ENCODE measurements around the gene RPH3AL. TPM values are rescaled to one million over a fixed set of nuclear protein-coding genes. Genes with fewer than 3 reads are reported as not detected.

Gene RPH3AL
- total RNA-seq, 2 experiments from 2014 or later, result 1.7 to 3.0 TPM

GRCh38 chr17:312476-313148 lies 40.0 kb downstream of the RPH3AL start:
- no peak for DNase-seq
- POLR2A ChIA-PET, result interaction anchor here (0.6 kb wide), 1 partner anchor 429 kb away, joined by 3 read pairs; no protein-coding TSS in a partner anchor
- no peak overlapping the region for H3K27ac Mint-ChIP-seq
- no peaks in the 10 kb centered on the region for H3K36me3 Mint-ChIP-seq
- H3K9me3 Mint-ChIP-seq, result peaks cover 4% of the 10 kb centered on the region
- no peaks in the 10 kb centered on the region for H3K4me1 Mint-ChIP-seq (ENCODE audit: low read depth)
- intact Hi-C loops (cut with micrococcal nuclease), result no loop called here
- CTCF ChIA-PET, result no interaction called here
- H3K4me3 Mint-ChIP-seq, result no peak overlapping the region
- no peaks in the 10 kb centered on the region for H3K27me3 Mint-ChIP-seq

- Mint-ChIP-seq H3K9me3 (peaks cover 4% of the 10 kb centered on the region), H3K4me1 (ENCODE audit: low read depth) (no peaks in the 10 kb centered on the region)
- POLR2A ChIA-PET, result no interaction called here
Observed at GRCh38 chr17:311119-311782, 41.4 kb downstream of the RPH3AL start.

GRCh38 chr17:310111-311010 lies 42.2 kb downstream of the RPH3AL start:
- CTCF ChIA-PET, result no interaction called here
- POLR2A ChIA-PET, result no interaction called here
- Mint-ChIP-seq H3K27me3 (no peaks in the 10 kb centered on the region), H3K36me3 (no peaks in the 10 kb centered on the region), H3K4me3 (no peak overlapping the region), H3K9me3 (peaks cover 4% of the 10 kb centered on the region), H3K27ac (no peak overlapping the region), H3K4me1 (ENCODE audit: low read depth) (no peaks in the 10 kb centered on the region)
- DNase-seq, result no peak
- intact Hi-C loops (cut with micrococcal nuclease), result no loop called here

More at GRCh38 chr17:311119-311782, 41.4 kb downstream of the RPH3AL start:
- Mint-ChIP-seq H3K27me3 (no peaks in the 10 kb centered on the region), H3K27ac (no peak overlapping the region), H3K4me3 (no peak overlapping the region), H3K36me3 (no peaks in the 10 kb centered on the region)
- no peak for DNase-seq
- CTCF ChIA-PET, result no interaction called here
- intact Hi-C loops (cut with micrococcal nuclease), result no loop called here

GRCh38 chr17:309361-309888 lies 43.2 kb downstream of the RPH3AL start:
- H3K27me3 Mint-ChIP-seq, result no peaks in the 10 kb centered on the region
- no peaks in the 10 kb centered on the region for H3K4me1 Mint-ChIP-seq (ENCODE audit: low read depth)
- ChIA-PET POLR2A (no interaction called here), CTCF (no interaction called here)
- intact Hi-C loops (cut with micrococcal nuclease), result no loop called here
- H3K4me3 Mint-ChIP-seq, result no peak overlapping the region
- peaks cover under 1% of the 10 kb centered on the region for H3K9me3 Mint-ChIP-seq
- peak; percentile 15 for DNase-seq
- H3K27ac Mint-ChIP-seq, result no peak overlapping the region
- no peaks in the 10 kb centered on the region for H3K36me3 Mint-ChIP-seq

- H3K4me3 Mint-ChIP-seq, result no peak overlapping the region
- no peak for DNase-seq
- H3K36me3 Mint-ChIP-seq, result no peaks in the 10 kb centered on the region
- intact Hi-C loops (cut with micrococcal nuclease), result no loop called here
- H3K27ac Mint-ChIP-seq, result no peak overlapping the region
- H3K4me1 Mint-ChIP-seq (ENCODE audit: low read depth), result no peaks in the 10 kb centered on the region
- POLR2A ChIA-PET, result no interaction called here
- no peaks in the 10 kb centered on the region for H3K9me3 Mint-ChIP-seq
- CTCF ChIA-PET, result no interaction called here
- peaks cover 2% of the 10 kb centered on the region for H3K27me3 Mint-ChIP-seq
Observed at GRCh38 chr17:307741-308507, 44.7 kb downstream of the RPH3AL start.

GRCh38 chr17:307295-307691 lies 45.3 kb downstream of the RPH3AL start:
- Mint-ChIP-seq H3K9me3 (no peaks in the 10 kb centered on the region), H3K4me1 (ENCODE audit: low read depth) (no peaks in the 10 kb centered on the region), H3K27ac (no peak overlapping the region), H3K36me3 (no peaks in the 10 kb centered on the region), H3K27me3 (peaks cover 2% of the 10 kb centered on the region), H3K4me3 (no peak overlapping the region)
- POLR2A ChIA-PET, result no interaction called here
- CTCF ChIA-PET, result no interaction called here
- no peak for DNase-seq
- intact Hi-C loops (cut with micrococcal nuclease), result no loop called here

GRCh38 chr17:306536-307294 lies 45.9 kb downstream of the RPH3AL start:
- no peaks in the 10 kb centered on the region for H3K36me3 Mint-ChIP-seq
- peaks cover 2% of the 10 kb centered on the region for H3K27me3 Mint-ChIP-seq
- H3K27ac Mint-ChIP-seq, result no peak overlapping the region
- intact Hi-C loops (cut with micrococcal nuclease), result no loop called here
- DNase-seq, result no peak
- H3K4me1 Mint-ChIP-seq (ENCODE audit: low read depth), result no peaks in the 10 kb centered on the region
- no peak overlapping the region for H3K4me3 Mint-ChIP-seq
- no peaks in the 10 kb centered on the region for H3K9me3 Mint-ChIP-seq
- ChIA-PET CTCF (no interaction called here), POLR2A (no interaction called here)

GRCh38 chr17:306116-306515 lies 46.5 kb downstream of the RPH3AL start:
- Mint-ChIP-seq H3K27ac (no peak overlapping the region), H3K9me3 (no peaks in the 10 kb centered on the region), H3K4me3 (no peak overlapping the region), H3K4me1 (ENCODE audit: low read depth) (no peaks in the 10 kb centered on the region), H3K27me3 (peaks cover 2% of the 10 kb centered on the region), H3K36me3 (no peaks in the 10 kb centered on the region)
- POLR2A ChIA-PET, result no interaction called here
- CTCF ChIA-PET, result no interaction called here
- no peak for DNase-seq
- intact Hi-C loops (cut with micrococcal nuclease), result no loop called here

GRCh38 chr17:305090-305976 lies 47.3 kb downstream of the RPH3AL start:
- Mint-ChIP-seq H3K27me3 (peaks cover 2% of the 10 kb centered on the region), H3K36me3 (no peaks in the 10 kb centered on the region), H3K4me1 (ENCODE audit: low read depth) (no peaks in the 10 kb centered on the region), H3K9me3 (no peaks in the 10 kb centered on the region), H3K27ac (no peak overlapping the region), H3K4me3 (no peak overlapping the region)
- DNase-seq, result no peak
- CTCF ChIA-PET, result no interaction called here
- intact Hi-C loops (cut with micrococcal nuclease), result no loop called here
- POLR2A ChIA-PET, result no interaction called here

GRCh38 chr17:304461-304860 lies 48.1 kb downstream of the RPH3AL start:
- POLR2A ChIA-PET, result no interaction called here
- CTCF ChIA-PET, result no interaction called here
- no peaks in the 10 kb centered on the region for H3K4me1 Mint-ChIP-seq (ENCODE audit: low read depth)
- intact Hi-C loops (cut with micrococcal nuclease), result no loop called here
- peaks cover 2% of the 10 kb centered on the region for H3K27me3 Mint-ChIP-seq
- no peak for DNase-seq
- no peak overlapping the region for H3K4me3 Mint-ChIP-seq
- H3K36me3 Mint-ChIP-seq, result no peaks in the 10 kb centered on the region
- H3K27ac Mint-ChIP-seq, result no peak overlapping the region
- no peaks in the 10 kb centered on the region for H3K9me3 Mint-ChIP-seq

- POLR2A ChIA-PET, result no interaction called here
Observed at GRCh38 chr17:303168-303567, 49.4 kb downstream of the RPH3AL start.

More at GRCh38 chr17:303168-303567, 49.4 kb downstream of the RPH3AL start:
- H3K4me3 Mint-ChIP-seq, result no peak overlapping the region
- H3K27ac Mint-ChIP-seq, result no peak overlapping the region
- intact Hi-C loops (cut with micrococcal nuclease), result no loop called here
- no peaks in the 10 kb centered on the region for H3K9me3 Mint-ChIP-seq
- no peak for DNase-seq
- CTCF ChIA-PET, result no interaction called here
- no peaks in the 10 kb centered on the region for H3K4me1 Mint-ChIP-seq (ENCODE audit: low read depth)
- no peaks in the 10 kb centered on the region for H3K36me3 Mint-ChIP-seq
- H3K27me3 Mint-ChIP-seq, result peaks cover 2% of the 10 kb centered on the region
